SK-N-MC (cell line): Measurements from ENCODE around the gene CSF2RB.

ENCODE experiments used
- EZH2 ChIP-seq: fragments of 200-600 bp; sonication (generic); IDR thresholded peaks from one replicate; pipeline ENCODE4 v1.6.1; 2017; ENCODE audit warnings: antibody characterized with exemption
- FOXP2 ChIP-seq: optimal IDR thresholded peaks from 2 replicates; pipeline ENCODE3; 2011; ENCODE audit warnings: mild to moderate bottlenecking, moderate library complexity; ENCODE audit not compliant: insufficient read depth; ENCODE audit errors: extremely low read length, control extremely low read depth

- TF ChIP-seq FOXP2 (no peak), EZH2 (no peak)
These were observed 31.8 kb upstream of the CSF2RB start for GRCh38 chr22:36881504-36882245.
